ENCODE measurements around the gene TDRD12. TPM values are rescaled to one million over a fixed set of nuclear protein-coding genes. Genes with fewer than 3 reads are reported as not detected.

Gene TDRD12
- total RNA-seq, 1 experiment from 2014 or later, result 0.26 TPM

DNA sequence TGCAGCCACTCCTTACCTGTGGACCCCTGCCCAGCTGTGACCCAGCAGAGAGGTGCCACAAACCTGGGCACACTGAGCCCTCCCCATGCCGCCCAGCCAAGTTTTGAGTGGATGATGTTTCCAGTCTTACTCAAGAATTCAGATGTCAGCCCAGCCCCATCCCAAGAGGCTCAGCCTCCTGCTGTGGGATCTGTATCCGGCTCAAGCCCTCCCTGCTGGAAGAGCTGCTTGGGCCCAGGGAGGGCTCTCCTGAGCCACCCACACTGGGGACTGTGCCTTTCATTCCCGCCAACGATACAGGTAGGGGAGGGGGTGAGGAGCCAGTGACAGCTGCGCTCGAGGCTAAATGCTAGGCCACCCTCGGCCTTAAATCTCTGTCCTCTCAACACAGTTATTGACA lies 155.9 kb downstream of the TDRD12 start:
- Histone ChIP-seq H3K4me3 (no peak overlapping the region), H3K9me3 (replicated peaks) (no peaks in the 10 kb centered on the region), H3K36me3 (no peaks in the 10 kb centered on the region), H3K27ac (no peak overlapping the region), H3K27me3 (no peaks in the 10 kb centered on the region), H3K4me1 (no peaks in the 10 kb centered on the region; the same call in 1 of the 2 replicates)
- no peak for DNase-seq

DNA sequence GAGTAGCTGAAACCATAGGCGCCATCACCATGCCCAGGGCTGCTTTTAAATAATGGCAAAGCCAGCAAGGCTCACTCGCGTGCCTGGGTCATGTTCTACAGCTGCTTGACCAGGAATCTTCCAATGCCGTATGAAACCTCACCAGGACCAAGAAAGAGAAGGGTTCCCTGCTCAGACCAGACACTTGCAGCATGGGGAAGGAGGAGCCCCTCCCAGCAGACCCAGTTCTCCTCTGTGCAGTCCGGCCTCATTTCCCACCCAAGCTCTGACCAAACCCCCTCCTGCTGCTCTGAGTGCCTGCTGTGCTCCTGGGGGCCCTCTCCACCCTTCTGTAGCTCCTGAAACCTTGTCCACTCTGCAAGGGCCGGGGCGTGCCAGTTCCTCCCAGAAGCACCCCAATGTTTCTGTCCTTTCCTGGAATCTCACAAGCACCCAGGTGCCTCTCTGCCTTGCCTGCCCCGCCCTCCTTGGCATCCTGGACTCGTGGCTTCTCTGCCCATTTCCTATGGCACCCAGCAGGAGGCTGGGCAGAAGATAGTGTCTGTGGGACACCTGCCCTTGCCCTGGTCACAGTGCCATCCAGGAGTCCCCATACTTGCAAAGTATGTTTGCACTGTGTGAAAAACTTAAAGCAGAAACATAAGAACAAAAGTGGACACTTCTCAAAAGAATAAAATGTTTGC lies 156.8 kb downstream of the TDRD12 start:
- no peaks in the 10 kb centered on the region for H3K9me3 ChIP-seq (replicated peaks)
- no peak for DNase-seq
- H3K27ac ChIP-seq, result no peak overlapping the region
- no peaks in the 10 kb centered on the region for H3K4me1 ChIP-seq
- no peak overlapping the region for H3K4me3 ChIP-seq
- H3K27me3 ChIP-seq, result no peaks in the 10 kb centered on the region
- H3K36me3 ChIP-seq, result no peaks in the 10 kb centered on the region

DNA sequence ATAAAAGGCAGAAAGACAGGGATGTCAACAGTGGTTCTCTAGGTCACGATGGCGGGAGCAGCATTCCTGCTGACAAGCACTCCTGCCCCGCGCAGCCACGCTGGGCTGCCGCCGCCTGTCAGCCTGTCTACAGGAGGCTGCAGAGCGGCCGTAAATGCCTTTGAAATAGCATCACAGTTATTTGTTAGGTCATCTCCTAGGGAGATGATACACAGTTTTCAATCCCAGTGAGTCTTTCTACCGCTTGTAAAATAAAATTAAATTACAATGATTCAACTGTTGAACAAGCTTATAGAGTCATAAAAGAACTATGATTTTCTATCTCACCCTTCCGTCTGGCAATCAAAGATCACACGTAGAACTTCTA lies 157.3 kb downstream of the TDRD12 start:
- H3K27ac ChIP-seq, result no peak overlapping the region
- H3K27me3 ChIP-seq, result no peaks in the 10 kb centered on the region
- DNase-seq, result no peak
- H3K4me3 ChIP-seq, result no peak overlapping the region
- no peaks in the 10 kb centered on the region for H3K36me3 ChIP-seq
- no peaks in the 10 kb centered on the region for H3K9me3 ChIP-seq (replicated peaks)
- H3K4me1 ChIP-seq, result no peaks in the 10 kb centered on the region

Other genes starting within 250 kb of the TDRD12 start
- gene PDCD5, start 138.6 kb upstream of the TDRD12 start, total RNA-seq (2014; rRNA removed; shearing (Covaris generic)), result 242 and 247 TPM in 2 replicates
- 32.2 and 33.8 TPM in 2 replicates for gene ANKRD27, start 44.6 kb upstream of the TDRD12 start, total RNA-seq (2014; rRNA removed; shearing (Covaris generic))
- gene RGS9BP, start 43.9 kb upstream of the TDRD12 start, total RNA-seq (2014; rRNA removed; shearing (Covaris generic)), result 0.18 and 0.38 TPM in 2 replicates
- 21.0 and 21.7 TPM in 2 replicates for gene NUDT19, start 27.9 kb upstream of the TDRD12 start, total RNA-seq (2014; rRNA removed; shearing (Covaris generic))
- not detected in 2 replicates for gene SLC7A9, start 150.0 kb downstream of the TDRD12 start, total RNA-seq (2014; rRNA removed; shearing (Covaris generic))

All from SJCRH30 (cell line).